Measurements from ENCODE around the gene GRM3.

The GRM3 gene

GRCh38 chr7:86844608-86845007 lies 200.9 kb downstream of the GRM3 start:
- Histone ChIP-seq H3K4me3 (replicated peaks; ENCODE audit: insufficient read depth, low read length) (no peak overlapping the region), H3K27me3 (ENCODE audit: insufficient read depth, poor library complexity, severe bottlenecking) (peaks cover 2% of the 10 kb centered on the region), H3K27ac (replicated peaks) (no peak overlapping the region)
- TF ChIP-seq POLR2AphosphoS5 (IDR thresholded peaks at IDR 0.05; ENCODE audit: low read depth) (no peak), SPI1 (IDR thresholded peaks at IDR 0.05; ENCODE audit: borderline replicate concordance, low read depth) (no peak), CTCF (IDR thresholded peaks at IDR 0.05; ENCODE audit: insufficient read depth, low read length) (no peak), GABPA (IDR thresholded peaks at IDR 0.05; ENCODE audit: low read depth) (no peak), REST (IDR thresholded peaks at IDR 0.05; ENCODE audit: insufficient replicate concordance, low read depth) (no peak)
- DNase-seq (ENCODE audit: low read depth in 1 of 2, low spot score in 1 of 2): no peak

GRCh38 chr7:86846494-86847190 lies 202.9 kb downstream of the GRM3 start:
- DNase-seq (ENCODE audit: low read depth in 1 of 2, low spot score in 1 of 2): no peak
- Histone ChIP-seq H3K27me3 (ENCODE audit: insufficient read depth, poor library complexity, severe bottlenecking) (no peaks in the 10 kb centered on the region), H3K27ac (replicated peaks) (no peak overlapping the region), H3K4me3 (replicated peaks; ENCODE audit: insufficient read depth, low read length) (no peak overlapping the region)
- TF ChIP-seq SPI1 (IDR thresholded peaks at IDR 0.05; ENCODE audit: borderline replicate concordance, low read depth) (no peak), REST (IDR thresholded peaks at IDR 0.05; ENCODE audit: insufficient replicate concordance, low read depth) (no peak), GABPA (IDR thresholded peaks at IDR 0.05; ENCODE audit: low read depth) (no peak), POLR2AphosphoS5 (IDR thresholded peaks at IDR 0.05; ENCODE audit: low read depth) (no peak)

- Histone ChIP-seq H3K4me3 (replicated peaks; ENCODE audit: insufficient read depth, low read length) (no peak overlapping the region), H3K27ac (replicated peaks) (no peak overlapping the region), H3K27me3 (ENCODE audit: insufficient read depth, poor library complexity, severe bottlenecking) (no peaks in the 10 kb centered on the region)
- no peak for DNase-seq (ENCODE audit: low read depth in 1 of 2, low spot score in 1 of 2)
- TF ChIP-seq CTCF (IDR thresholded peaks at IDR 0.05; ENCODE audit: insufficient read depth, low read length) (no peak), POLR2AphosphoS5 (IDR thresholded peaks at IDR 0.05; ENCODE audit: low read depth) (no peak), SPI1 (IDR thresholded peaks at IDR 0.05; ENCODE audit: borderline replicate concordance, low read depth) (no peak), REST (IDR thresholded peaks at IDR 0.05; ENCODE audit: insufficient replicate concordance, low read depth) (no peak), GABPA (IDR thresholded peaks at IDR 0.05; ENCODE audit: low read depth) (no peak)
These were observed 204.5 kb downstream of the GRM3 start for GRCh38 chr7:86848226-86848625.
